HepG2 (cell line): ENCODE data around the gene CLCN2. TPM values are rescaled to one million over a fixed set of nuclear protein-coding genes. Genes with fewer than 3 reads are reported as not detected.

Experiments
- BRCA1 ChIP-seq: sonication (generic); formaldehyde crosslinking; IDR thresholded peaks from 2 replicates; pipeline ENCODE4 v1.4.0; 2020; ENCODE audit warnings: missing genetic modification reagents
- DPF2 ChIP-seq: sonication (generic); formaldehyde crosslinking; IDR thresholded peaks from 2 replicates; pipeline ENCODE4 v1.4.0; 2020; ENCODE audit warnings: mild to moderate bottlenecking, low read depth, missing genetic modification reagents, borderline replicate concordance
- HDAC6 ChIP-seq: fragments of 200-600 bp; sonication (generic); IDR thresholded peaks from 2 replicates; pipeline ENCODE4 v1.7.0; 2017; ENCODE audit warnings: mild to moderate bottlenecking, antibody characterized with exemption, low read length, low read depth
- JUNB ChIP-seq: sonication (generic); formaldehyde crosslinking; IDR thresholded peaks from 2 replicates; pipeline ENCODE4 v1.8.0; 2022; ENCODE audit warnings: missing genetic modification reagents, mild to moderate bottlenecking, borderline replicate concordance
- MLXIP ChIP-seq: sonication (generic); formaldehyde crosslinking; IDR thresholded peaks from 2 replicates; pipeline ENCODE4 v1.9.0; 2021; ENCODE audit warnings: missing genetic modification reagents, borderline replicate concordance
- NR3C1 ChIP-seq: sonication (generic); formaldehyde crosslinking; IDR thresholded peaks from 2 replicates; pipeline ENCODE4 v1.4.0; 2020; ENCODE audit warnings: missing genetic modification reagents
- PAX8 ChIP-seq: sonication (generic); formaldehyde crosslinking; IDR thresholded peaks from 2 replicates; pipeline ENCODE4 v1.8.0; 2022; ENCODE audit warnings: mild to moderate bottlenecking, missing genetic modification reagents, borderline replicate concordance
- POGK ChIP-seq: sonication (generic); formaldehyde crosslinking; conservative IDR thresholded peaks from 2 replicates; pipeline ENCODE4 v1.8.0; 2022; ENCODE audit warnings: mild to moderate bottlenecking, moderate library complexity, missing genetic modification reagents
- SETDB1 ChIP-seq: sonication (generic); formaldehyde crosslinking; IDR thresholded peaks from 2 replicates; pipeline ENCODE4 v1.5.1; 2020; ENCODE audit warnings: missing genetic modification reagents, mild to moderate bottlenecking, borderline replicate concordance
- TGIF2 ChIP-seq: IDR thresholded peaks from 2 replicates; pipeline ENCODE4 v1.6.1; 2016; ENCODE audit warnings: control low read depth, missing compliant biosample characterization
- THYN1 ChIP-seq: sonication (generic); formaldehyde crosslinking; IDR thresholded peaks from 2 replicates; pipeline ENCODE4 v1.8.1; 2023; ENCODE audit warnings: low read depth, mild to moderate bottlenecking, moderate library complexity, missing genetic modification reagents, borderline replicate concordance
- ZFAT ChIP-seq: sonication (generic); formaldehyde crosslinking; conservative IDR thresholded peaks from 2 replicates; pipeline ENCODE4 v1.8.1; 2023; ENCODE audit warnings: missing genetic modification reagents, inconsistent platforms
- ZMYM4 ChIP-seq: sonication (generic); formaldehyde crosslinking; IDR thresholded peaks from 2 replicates; pipeline ENCODE4 v1.8.1; 2023; ENCODE audit warnings: mild to moderate bottlenecking, missing genetic modification reagents
- ZNF253 ChIP-seq: sonication (generic); formaldehyde crosslinking; IDR thresholded peaks from 2 replicates; pipeline ENCODE4 v1.8.0; 2022; ENCODE audit warnings: mild to moderate bottlenecking, missing genetic modification reagents, borderline replicate concordance
- ZNF317 ChIP-seq: sonication (generic); formaldehyde crosslinking; IDR thresholded peaks from 2 replicates; pipeline ENCODE4 v1.5.0; 2020; ENCODE audit warnings: mild to moderate bottlenecking, missing genetic modification reagents
- ZNF335 ChIP-seq: sonication (generic); formaldehyde crosslinking; IDR thresholded peaks from 2 replicates; pipeline ENCODE4 v1.4.0; 2020; ENCODE audit warnings: missing genetic modification reagents
- ZNF441 ChIP-seq: sonication (generic); formaldehyde crosslinking; IDR thresholded peaks from 2 replicates; pipeline ENCODE4 v1.7.0; 2021; ENCODE audit warnings: missing genetic modification reagents, borderline replicate concordance
- ZNF577 ChIP-seq: sonication (generic); formaldehyde crosslinking; IDR thresholded peaks from 2 replicates; pipeline ENCODE4 v1.4.0; 2020; ENCODE audit warnings: mild to moderate bottlenecking, low read depth, missing genetic modification reagents, borderline replicate concordance
- ZNF782 ChIP-seq: sonication (generic); formaldehyde crosslinking; IDR thresholded peaks from 2 replicates; pipeline ENCODE4 v1.4.0; 2020; ENCODE audit warnings: missing genetic modification reagents, mild to moderate bottlenecking, borderline replicate concordance
- ZNF790 ChIP-seq: sonication (generic); formaldehyde crosslinking; IDR thresholded peaks from 2 replicates; pipeline ENCODE4 v1.8.0; 2022; ENCODE audit warnings: missing genetic modification reagents, mild to moderate bottlenecking, borderline replicate concordance
- polyA plus RNA-seq, 8 experiments: library from polyadenylated mRNA; depleted of rRNA in 3 of 8; stranded (reverse) in 7 of 8; unstranded in 1 of 8; fragments of >200 nt; fragmentation: Illumina TruSeq in 4 of 8; extraction: Trizol in 4 of 8; gene quantifications; 2 replicates each; pipeline versions ENCODE4 v1.2.1 to v1.2.3, GENCODE V29; 2011 to 2016; ENCODE audit warnings: low read depth in 4 of 8, missing spikeins in 1 of 8, mixed read lengths in 1 of 8; ENCODE audit not compliant: insufficient read depth in 1 of 8
- total RNA-seq, 5 experiments: library from RNA; depleted of rRNA; stranded (reverse); fragments of >200 nt; fragmentation: Illumina TruSeq; extraction: Trizol; gene quantifications; 2 replicates each; pipeline ENCODE4 v1.2.3, GENCODE V29; 2016; ENCODE audit warnings: low read depth in 1 of 5
- TF ChIP-seq, protein P1 (sequence below): sonication (generic); formaldehyde crosslinking; IDR thresholded peaks from 2 replicates; pipeline ENCODE4 v1.8.1; 2023; ENCODE audit warnings: missing genetic modification reagents, inconsistent platforms, borderline replicate concordance
- TF ChIP-seq, protein P2 (sequence below): IDR thresholded peaks from 2 replicates; pipeline ENCODE4 v1.6.1; 2018; ENCODE audit warnings: missing genetic modification reagents
- TF ChIP-seq, protein P3 (sequence below): IDR thresholded peaks from 2 replicates; pipeline ENCODE4 v1.6.1; 2016; ENCODE audit warnings: missing genetic modification reagents, missing compliant biosample characterization

Gene CLCN2
- total and polyA plus RNA-seq, 2 of the 13 experiments (the other 11 are each of a cell fraction or from before 2014, with no cell fraction given), result 11.4 to 13.5 TPM

DNA sequence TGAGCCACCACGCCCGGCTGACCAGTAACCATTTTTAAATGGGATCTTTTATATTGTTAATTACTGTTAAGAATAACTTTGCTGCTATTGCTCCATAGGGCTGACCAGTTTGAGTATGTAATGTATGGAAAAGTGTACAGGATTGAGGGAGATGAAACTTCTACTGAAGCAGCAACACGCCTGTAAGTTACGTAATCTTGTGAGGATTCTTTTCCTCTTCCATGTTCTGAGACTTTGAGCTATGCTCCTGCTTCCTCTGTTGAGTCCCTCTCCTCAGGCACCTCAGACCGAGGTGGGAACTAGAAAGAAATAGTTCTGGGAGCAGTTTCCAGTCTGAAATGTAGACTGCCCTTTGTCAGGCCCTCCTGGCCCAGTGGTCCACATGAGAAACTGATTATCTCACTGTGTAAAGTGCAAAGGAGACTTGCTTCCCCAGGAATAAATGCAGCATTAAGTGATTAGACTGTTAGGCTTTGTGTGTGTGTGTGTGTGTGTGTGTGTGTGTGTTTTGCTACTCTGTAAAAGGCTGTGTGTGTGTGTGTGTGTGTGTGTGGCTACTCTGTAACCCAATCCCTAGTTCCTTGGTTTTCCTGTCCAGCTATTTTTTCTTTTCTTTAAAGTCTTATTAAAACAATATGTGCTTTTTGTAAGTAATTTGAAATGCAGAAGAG, 5.3 kb upstream of the CLCN2 start (continued):
- TF ChIP-seq SETDB1 (CRISPR knock-in tag) (no peak), HDAC6 (no peak), ZNF441 (CRISPR knock-in tag) (0 out of 2 replicates have a peak, but pooled peaks have one; percentile 25), ZNF317 (CRISPR knock-in tag) (no peak), JUNB (no peak), ZMYM4 (CRISPR knock-in tag) (no peak), DPF2 (CRISPR knock-in tag) (0 out of 2 replicates have a peak, but pooled peaks have one; percentile 22), MLXIP (CRISPR knock-in tag) (no peak), ZNF577 (CRISPR knock-in tag) (no peak), PAX8 (CRISPR knock-in tag) (no peak), NR3C1 (CRISPR knock-in tag) (no peak), ZNF253 (CRISPR knock-in tag) (no peak), TGIF2 (CRISPR knock-in tag) (no peak), ZNF782 (CRISPR knock-in tag) (no peak), ZNF335 (no peak), BRCA1 (no peak), ZNF790 (CRISPR knock-in tag) (no peak), ZFAT (CRISPR knock-in tag) (no peak), THYN1 (CRISPR knock-in tag) (no peak), POGK (no peak)
- TF ChIP-seq, protein P1, sequence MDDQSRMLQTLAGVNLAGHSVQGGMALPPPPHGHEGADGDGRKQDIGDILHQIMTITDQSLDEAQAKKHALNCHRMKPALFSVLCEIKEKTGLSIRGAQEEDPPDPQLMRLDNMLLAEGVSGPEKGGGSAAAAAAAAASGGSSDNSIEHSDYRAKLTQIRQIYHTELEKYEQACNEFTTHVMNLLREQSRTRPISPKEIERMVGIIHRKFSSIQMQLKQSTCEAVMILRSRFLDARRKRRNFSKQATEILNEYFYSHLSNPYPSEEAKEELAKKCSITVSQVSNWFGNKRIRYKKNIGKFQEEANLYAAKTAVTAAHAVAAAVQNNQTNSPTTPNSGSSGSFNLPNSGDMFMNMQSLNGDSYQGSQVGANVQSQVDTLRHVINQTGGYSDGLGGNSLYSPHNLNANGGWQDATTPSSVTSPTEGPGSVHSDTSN, result no peak
- TF ChIP-seq, protein P2, sequence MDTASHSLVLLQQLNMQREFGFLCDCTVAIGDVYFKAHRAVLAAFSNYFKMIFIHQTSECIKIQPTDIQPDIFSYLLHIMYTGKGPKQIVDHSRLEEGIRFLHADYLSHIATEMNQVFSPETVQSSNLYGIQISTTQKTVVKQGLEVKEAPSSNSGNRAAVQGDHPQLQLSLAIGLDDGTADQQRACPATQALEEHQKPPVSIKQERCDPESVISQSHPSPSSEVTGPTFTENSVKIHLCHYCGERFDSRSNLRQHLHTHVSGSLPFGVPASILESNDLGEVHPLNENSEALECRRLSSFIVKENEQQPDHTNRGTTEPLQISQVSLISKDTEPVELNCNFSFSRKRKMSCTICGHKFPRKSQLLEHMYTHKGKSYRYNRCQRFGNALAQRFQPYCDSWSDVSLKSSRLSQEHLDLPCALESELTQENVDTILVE, result no peak
- TF ChIP-seq, protein P3, sequence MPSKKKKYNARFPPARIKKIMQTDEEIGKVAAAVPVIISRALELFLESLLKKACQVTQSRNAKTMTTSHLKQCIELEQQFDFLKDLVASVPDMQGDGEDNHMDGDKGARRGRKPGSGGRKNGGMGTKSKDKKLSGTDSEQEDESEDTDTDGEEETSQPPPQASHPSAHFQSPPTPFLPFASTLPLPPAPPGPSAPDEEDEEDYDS (CRISPR knock-in tag), result no peak
